Tibial artery (tissue), 4 donors: ENCODE data around the gene DLGAP1.
A peak's percentile ranks its signal among the peaks of the same experiment; 100 is the strongest.

ENCODE experiments used
- DNase-seq, 2 donors: peaks; one replicate each; pipeline ENCODE4 v3.0.0-alpha.2; 2019
- H3K27ac ChIP-seq, 2 donors: fragments of 200-600 bp; sonication (generic) in 1 of 2; 1 replicate in 1 of 2; 2 replicates in 1 of 2; pipeline ENCODE4 v1.5.1; 2018 to 2019; ENCODE audit warnings: mild to moderate bottlenecking in 1 of 2
- H3K27me3 ChIP-seq, 2 donors: fragments of 200-600 bp; sonication (generic) in 1 of 2; one replicate each; pipeline versions ENCODE4 v1.5.1 to v1.6.0; 2016 to 2019
- H3K36me3 ChIP-seq, 3 donors: fragments of 200-600 bp; sonication (generic) in 2 of 3; one replicate each; pipeline ENCODE4 v1.5.1; 2016 to 2019; ENCODE audit warnings: mild to moderate bottlenecking in 2 of 3
- H3K4me1 ChIP-seq, 4 donors: fragments of 200-600 bp; sonication (generic) in 2 of 4; 1 replicate in 3 of 4; 2 replicates in 1 of 4; pipeline ENCODE4 v1.5.1; 2016 to 2019
- H3K4me3 ChIP-seq, 2 donors: fragments of 200-600 bp; sonication (generic) in 1 of 2; 1 replicate in 1 of 2; 2 replicates in 1 of 2; pipeline ENCODE4 v1.5.1; 2018 to 2019; ENCODE audit warnings: mild to moderate bottlenecking in 2 of 2
- H3K9me3 ChIP-seq, 3 donors: fragments of 200-600 bp; sonication (generic) in 1 of 3; one replicate each; pipeline ENCODE4 v1.5.1; 2016 to 2019
- intact Hi-C: fragments of 100-400 bp; cut with DNase I; formaldehyde crosslinking; loops from one replicate; pipeline ENCODE4 v1.15.0; 2023; ENCODE audit warnings: low total_unique reads
- TF ChIP-seq, protein P1 (sequence below), 2 experiments: fragments of 200-600 bp in 1 of 2; fragments of 450-650 bp in 1 of 2; IDR thresholded peaks; one replicate each; pipeline ENCODE4 v1.5.1; 2017 to 2019; ENCODE audit warnings: antibody characterized with exemption in 2 of 2, mild to moderate bottlenecking in 1 of 2, moderate library complexity in 1 of 2

DLGAP1 gene

DNA sequence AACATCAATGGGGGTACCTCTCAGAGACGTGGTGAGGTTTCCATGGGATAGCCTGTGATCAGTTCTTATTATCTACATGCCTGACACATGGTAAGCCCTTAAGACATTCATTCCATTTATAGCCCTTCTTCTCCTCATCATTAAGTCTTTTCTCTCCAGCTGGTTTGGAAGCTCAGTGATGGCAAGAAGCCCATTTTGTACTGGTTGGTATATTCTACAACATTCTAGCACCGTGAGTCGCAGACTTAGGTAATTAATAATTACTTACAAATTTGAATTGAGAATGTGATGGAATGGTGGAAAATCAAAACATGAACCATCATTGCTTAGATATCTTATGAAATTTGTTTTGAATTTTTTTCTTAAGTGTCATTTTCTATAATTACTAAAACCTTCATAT is 472.6 kb downstream of the DLGAP1 start:
- H3K27me3 ChIP-seq = no peaks in the 10 kb centered on the region
- no peaks in the 10 kb centered on the region for H3K9me3 ChIP-seq
- no peak overlapping the region for H3K27ac ChIP-seq
- TF ChIP-seq, protein P1, sequence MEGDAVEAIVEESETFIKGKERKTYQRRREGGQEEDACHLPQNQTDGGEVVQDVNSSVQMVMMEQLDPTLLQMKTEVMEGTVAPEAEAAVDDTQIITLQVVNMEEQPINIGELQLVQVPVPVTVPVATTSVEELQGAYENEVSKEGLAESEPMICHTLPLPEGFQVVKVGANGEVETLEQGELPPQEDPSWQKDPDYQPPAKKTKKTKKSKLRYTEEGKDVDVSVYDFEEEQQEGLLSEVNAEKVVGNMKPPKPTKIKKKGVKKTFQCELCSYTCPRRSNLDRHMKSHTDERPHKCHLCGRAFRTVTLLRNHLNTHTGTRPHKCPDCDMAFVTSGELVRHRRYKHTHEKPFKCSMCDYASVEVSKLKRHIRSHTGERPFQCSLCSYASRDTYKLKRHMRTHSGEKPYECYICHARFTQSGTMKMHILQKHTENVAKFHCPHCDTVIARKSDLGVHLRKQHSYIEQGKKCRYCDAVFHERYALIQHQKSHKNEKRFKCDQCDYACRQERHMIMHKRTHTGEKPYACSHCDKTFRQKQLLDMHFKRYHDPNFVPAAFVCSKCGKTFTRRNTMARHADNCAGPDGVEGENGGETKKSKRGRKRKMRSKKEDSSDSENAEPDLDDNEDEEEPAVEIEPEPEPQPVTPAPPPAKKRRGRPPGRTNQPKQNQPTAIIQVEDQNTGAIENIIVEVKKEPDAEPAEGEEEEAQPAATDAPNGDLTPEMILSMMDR (IDR thresholded peaks at IDR 0.05) = no peak
- no peaks in the 10 kb centered on the region for H3K36me3 ChIP-seq
- H3K4me3 ChIP-seq = no peak overlapping the region
- peaks cover 0 to 9% (median 4%) of the 10 kb centered on the region in 4 donors for H3K4me1 ChIP-seq
- DNase-seq = no peak
- intact Hi-C loops = no loop called here

DNA sequence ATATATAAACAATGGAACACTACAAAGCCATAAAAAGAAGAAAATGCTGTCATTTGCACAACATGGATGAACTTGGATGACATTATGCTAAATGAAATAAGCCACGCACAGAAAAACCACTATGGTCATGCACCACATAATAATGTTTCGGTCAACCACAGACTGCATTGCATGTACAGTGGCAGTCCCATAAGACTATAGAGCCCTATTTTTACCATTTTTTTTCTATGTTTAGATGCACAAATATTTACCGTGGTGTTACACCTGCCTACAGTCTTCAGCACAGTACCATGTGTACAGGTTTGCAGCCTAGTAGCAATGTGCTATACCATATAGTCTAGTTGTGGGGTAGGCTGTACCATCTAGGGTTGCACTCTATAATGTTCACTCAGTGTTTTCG is 476.1 kb downstream of the DLGAP1 start:
- H3K27me3 ChIP-seq = no peaks in the 10 kb centered on the region
- no peaks in the 10 kb centered on the region for H3K36me3 ChIP-seq
- no peak for DNase-seq
- H3K4me3 ChIP-seq = no peak overlapping the region
- H3K9me3 ChIP-seq = no peaks in the 10 kb centered on the region
- intact Hi-C loops = no loop called here
- H3K27ac ChIP-seq = no peak overlapping the region
- TF ChIP-seq, protein P1 (IDR thresholded peaks at IDR 0.05) = no peak
- no peaks in the 10 kb centered on the region for H3K4me1 ChIP-seq

- H3K27me3 ChIP-seq = no peaks in the 10 kb centered on the region
- peaks cover 0 to 11% (median 5%) of the 10 kb centered on the region in 4 donors for H3K4me1 ChIP-seq
- intact Hi-C loops = no loop called here
- H3K4me3 ChIP-seq = no peak overlapping the region
- DNase-seq = no peak
- H3K9me3 ChIP-seq = no peaks in the 10 kb centered on the region
- TF ChIP-seq, protein P1 (IDR thresholded peaks at IDR 0.05) = no peak
- no peaks in the 10 kb centered on the region for H3K36me3 ChIP-seq
- peak overlapping the region; percentile 21 to 23 for H3K27ac ChIP-seq
Measured at GRCh38 chr18:3973191-3973850, 481.8 kb downstream of the DLGAP1 start.

DNA sequence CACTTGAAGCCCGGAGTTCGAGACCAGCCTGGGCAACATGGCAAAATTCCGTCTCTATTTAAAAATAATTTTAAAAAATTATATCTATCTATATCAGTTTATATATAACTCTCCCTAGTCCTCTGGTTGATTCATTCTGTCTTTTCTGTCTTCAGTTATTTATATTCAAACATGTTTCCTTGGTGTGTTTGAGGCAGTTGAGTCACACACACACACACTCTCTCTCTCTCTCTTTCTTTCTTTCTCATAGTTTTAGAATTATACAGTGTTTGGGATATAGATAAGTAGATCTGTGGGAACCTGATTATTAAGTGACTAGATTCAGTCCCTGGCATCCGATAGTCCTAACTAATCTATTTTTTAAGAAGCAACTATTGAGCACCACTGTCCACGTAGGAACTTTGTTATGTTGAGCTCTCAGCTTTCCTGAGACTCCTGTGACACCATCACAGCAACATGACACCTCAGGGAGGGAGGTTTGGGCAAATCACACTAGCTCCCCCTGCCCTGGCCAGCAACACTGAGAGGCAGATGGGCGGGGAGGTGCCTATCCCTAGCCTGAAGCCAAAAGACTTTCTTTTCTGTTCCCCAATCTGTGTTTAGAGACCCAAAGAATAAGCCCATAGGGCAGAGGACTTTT is 482.7 kb downstream of the DLGAP1 start:
- no peaks in the 10 kb centered on the region for H3K36me3 ChIP-seq
- no peaks in the 10 kb centered on the region for H3K9me3 ChIP-seq
- intact Hi-C loops = no loop called here

GRCh38 chr18:3970929-3971328 is 484.2 kb downstream of the DLGAP1 start:
- H3K27me3 ChIP-seq = no peaks in the 10 kb centered on the region
- TF ChIP-seq, protein P1 (IDR thresholded peaks at IDR 0.05) = no peak
- no peak overlapping the region for H3K27ac ChIP-seq
- no peaks in the 10 kb centered on the region for H3K36me3 ChIP-seq
- peaks cover 0 to 31% (median 14%) of the 10 kb centered on the region in 4 donors for H3K4me1 ChIP-seq
- H3K4me3 ChIP-seq = no peak overlapping the region
- intact Hi-C loops = no loop called here
- DNase-seq = no peak
- no peaks in the 10 kb centered on the region for H3K9me3 ChIP-seq

More for the DNA sequence above, 482.7 kb downstream of the DLGAP1 start:
- TF ChIP-seq, protein P1 (IDR thresholded peaks at IDR 0.05) = no peak
- DNase-seq = no peak
- H3K27me3 ChIP-seq = no peaks in the 10 kb centered on the region
- no peak overlapping the region for H3K4me3 ChIP-seq
- H3K27ac ChIP-seq = no peak overlapping the region
- H3K4me1 ChIP-seq = peaks cover 0 to 20% (median 8%) of the 10 kb centered on the region in 4 donors
